ENCODE data around the gene EGFL8.
"Not testable (repeated sequence)": the region's sequence is repeated elsewhere in the genome, so short reads cannot be mapped to it uniquely, and the experiment has no call there.

Gene EGFL8

DNA sequence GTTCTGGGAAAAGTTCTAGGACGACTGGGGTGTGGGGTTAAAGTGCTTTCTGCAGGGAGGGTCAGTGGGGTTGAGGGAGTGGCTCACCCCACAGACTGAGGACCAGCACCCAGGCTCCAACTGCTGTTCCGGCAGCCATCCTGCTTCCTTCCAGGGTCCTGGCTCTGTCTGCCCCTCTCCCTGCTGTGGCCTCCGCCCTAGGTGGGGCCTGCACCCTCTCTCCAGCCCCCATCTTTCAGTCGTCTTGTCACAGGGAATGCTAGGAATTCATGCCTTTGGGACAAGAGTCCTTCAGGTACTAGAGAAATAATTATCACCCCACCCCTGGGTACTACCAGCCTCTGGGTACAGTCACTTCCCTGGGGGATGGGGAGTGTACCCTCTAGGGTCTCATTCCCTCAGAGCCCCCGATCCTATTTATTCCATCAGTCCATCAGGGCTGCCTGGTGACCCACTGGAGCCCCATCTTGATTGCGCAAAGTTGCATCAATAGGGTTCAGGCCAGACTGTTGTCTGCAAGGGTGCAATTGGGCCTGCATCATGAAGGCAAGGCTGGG, 19.8 kb downstream of the EGFL8 start, which contains the start of gene AGER:
Gene AGER, minus strand, starts transcription at position 170 of the 557 bp plus-strand sequence. Its CDS starts 31 bp downstream, at position 139.
- no peak for DNase-seq (ENCODE audit: low spot score)
- Histone ChIP-seq H3K27ac (peak within 1 kb of the TSS; percentile 42 to 58), H3K4me3 (no peak within 1 kb of the TSS)
- TF ChIP-seq, protein P1, sequence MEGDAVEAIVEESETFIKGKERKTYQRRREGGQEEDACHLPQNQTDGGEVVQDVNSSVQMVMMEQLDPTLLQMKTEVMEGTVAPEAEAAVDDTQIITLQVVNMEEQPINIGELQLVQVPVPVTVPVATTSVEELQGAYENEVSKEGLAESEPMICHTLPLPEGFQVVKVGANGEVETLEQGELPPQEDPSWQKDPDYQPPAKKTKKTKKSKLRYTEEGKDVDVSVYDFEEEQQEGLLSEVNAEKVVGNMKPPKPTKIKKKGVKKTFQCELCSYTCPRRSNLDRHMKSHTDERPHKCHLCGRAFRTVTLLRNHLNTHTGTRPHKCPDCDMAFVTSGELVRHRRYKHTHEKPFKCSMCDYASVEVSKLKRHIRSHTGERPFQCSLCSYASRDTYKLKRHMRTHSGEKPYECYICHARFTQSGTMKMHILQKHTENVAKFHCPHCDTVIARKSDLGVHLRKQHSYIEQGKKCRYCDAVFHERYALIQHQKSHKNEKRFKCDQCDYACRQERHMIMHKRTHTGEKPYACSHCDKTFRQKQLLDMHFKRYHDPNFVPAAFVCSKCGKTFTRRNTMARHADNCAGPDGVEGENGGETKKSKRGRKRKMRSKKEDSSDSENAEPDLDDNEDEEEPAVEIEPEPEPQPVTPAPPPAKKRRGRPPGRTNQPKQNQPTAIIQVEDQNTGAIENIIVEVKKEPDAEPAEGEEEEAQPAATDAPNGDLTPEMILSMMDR (IDR thresholded peaks at IDR 0.05): no peak

DNA sequence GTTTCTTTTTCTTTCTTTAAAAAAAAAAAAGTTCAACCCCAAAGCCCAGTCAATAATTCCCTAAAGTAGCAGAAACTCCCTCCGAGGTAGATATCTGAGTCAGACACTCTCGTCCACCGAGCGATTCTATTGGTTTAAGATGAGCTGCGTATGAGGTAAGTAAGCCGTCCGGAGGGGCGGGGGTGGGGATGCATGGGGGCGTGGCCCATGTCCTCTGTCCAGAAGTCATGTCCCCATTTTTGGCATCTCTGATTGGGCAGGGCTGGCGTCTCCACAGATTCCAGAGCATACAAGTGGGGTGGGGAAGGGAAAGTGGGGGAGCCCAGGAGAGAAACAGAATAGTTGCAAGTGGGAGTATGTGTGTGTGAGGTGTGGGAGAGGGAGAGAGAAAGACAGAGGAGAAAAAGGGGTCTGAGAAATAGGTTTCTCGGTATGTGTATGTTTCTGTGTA, 21.3 kb downstream of the EGFL8 start:
- peak overlapping the region; percentile 61 to 84 for H3K27ac ChIP-seq
- H3K4me3 ChIP-seq: not testable (repeated sequence)
- peak; percentile 96 for DNase-seq (ENCODE audit: low spot score)

DNA sequence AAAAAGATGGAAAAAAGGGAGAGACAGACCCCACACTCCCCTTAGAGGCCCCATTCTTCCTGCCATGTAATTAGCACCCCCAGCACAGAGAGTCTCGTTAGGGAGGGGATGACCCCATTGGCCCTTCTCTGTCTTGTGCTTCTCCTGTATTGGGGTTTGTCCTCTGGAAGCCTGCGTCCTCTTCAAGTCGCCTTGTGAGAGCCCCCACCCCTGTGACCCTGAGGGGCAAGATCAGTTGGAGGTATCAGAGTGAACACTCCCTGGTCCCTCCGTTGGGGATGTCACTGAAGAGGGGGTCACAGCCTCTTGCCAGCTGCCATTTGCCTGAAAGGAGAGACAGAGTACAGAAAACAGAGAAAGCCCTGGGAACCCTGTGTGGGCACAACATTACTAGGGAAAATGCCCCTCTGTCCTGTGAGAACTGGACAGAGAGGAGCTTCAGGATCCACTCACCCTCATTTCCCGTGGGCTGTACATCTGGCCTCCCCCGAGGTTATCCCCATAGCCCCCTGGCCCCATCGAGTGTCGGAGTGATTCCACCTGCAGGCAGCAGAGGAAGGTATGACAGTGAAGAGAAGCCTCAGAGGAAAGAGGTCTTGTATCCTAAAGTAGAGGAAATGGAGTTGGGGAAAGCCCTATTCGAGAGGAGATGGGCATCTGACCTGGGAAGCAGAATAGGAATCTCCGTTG, 21.9 kb downstream of the EGFL8 start:
- DNase-seq (ENCODE audit: low spot score); H3K4me3 ChIP-seq: not testable (repeated sequence)

DNA sequence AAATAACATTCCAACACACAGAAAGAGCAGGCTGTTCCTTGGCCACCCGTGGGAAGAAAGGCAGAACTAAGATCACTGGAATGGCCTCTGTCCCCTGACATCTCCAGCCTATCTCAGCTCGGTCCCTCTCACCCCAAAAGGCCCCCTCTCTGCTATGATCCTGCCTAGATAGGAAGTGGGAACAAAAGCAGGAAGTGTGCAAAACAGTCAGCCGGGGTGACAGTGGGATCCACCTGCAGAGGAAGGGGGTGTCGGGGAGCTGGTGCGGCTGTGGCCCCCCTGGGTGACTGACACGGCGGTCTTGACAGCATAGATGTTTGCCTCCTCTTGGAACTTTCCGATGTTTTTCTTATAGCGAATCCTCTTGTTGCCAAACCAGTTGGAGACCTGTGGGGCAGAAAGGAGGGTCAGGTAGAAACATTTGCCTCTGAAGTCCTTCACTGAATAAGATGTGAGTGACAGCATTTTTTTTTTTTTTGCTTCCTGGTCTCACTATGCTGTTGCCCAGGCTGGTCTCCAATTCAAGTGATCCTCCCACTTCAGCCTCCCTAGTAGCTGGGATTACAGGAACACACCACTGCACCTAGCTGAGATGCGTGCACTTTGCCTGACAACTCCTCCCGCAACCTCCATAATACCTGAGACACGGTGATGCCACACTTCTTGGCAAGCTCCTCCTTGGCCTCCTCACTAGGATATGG, 22.8 kb downstream of the EGFL8 start:
- H3K4me3 ChIP-seq: no peak overlapping the region
- peak overlapping the region; percentile 61 to 98 for H3K27ac ChIP-seq
- peak; percentile 71 for DNase-seq (ENCODE audit: low spot score)
- TF ChIP-seq, protein P1 (IDR thresholded peaks at IDR 0.05): no peak

More for the DNA sequence above, 21.9 kb downstream of the EGFL8 start:
- peak overlapping the region; percentile 61 to 84 for H3K27ac ChIP-seq

DNA sequence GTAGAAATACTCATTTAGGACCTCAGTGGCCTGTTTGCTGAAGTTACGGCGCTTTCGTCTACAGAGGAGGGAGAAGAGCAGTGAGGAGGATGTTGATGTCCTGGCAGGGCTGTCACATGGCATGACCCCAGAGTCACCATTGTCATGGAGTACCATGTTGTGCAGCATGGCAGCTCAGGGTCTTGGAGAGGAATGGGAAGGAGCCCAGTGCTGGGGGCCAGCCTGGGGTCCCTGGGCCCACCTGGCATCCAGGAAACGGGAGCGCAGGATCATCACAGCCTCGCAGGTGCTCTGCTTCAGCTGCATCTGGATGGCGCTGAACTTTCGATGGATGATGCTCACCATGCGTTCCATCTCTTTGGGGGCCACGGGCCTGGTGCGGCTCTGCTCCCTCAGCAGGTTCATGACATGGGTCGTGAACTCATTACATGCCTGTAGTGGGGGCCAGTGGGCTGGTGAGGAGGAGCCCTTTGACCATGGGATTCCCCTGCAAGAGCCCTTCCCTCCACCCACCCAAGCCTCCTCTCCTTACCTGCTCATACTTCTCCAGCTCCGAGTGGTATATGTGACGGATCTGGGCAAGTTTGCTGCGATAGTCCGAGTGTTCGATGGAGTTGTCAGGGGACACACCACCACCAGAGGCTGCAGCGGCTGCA, 23.5 kb downstream of the EGFL8 start:
- Histone ChIP-seq H3K4me3 (peak overlapping the region; percentile 93), H3K27ac (peak overlapping the region; percentile 98)
- peak; percentile 70 for DNase-seq (ENCODE audit: low spot score)

DNA sequence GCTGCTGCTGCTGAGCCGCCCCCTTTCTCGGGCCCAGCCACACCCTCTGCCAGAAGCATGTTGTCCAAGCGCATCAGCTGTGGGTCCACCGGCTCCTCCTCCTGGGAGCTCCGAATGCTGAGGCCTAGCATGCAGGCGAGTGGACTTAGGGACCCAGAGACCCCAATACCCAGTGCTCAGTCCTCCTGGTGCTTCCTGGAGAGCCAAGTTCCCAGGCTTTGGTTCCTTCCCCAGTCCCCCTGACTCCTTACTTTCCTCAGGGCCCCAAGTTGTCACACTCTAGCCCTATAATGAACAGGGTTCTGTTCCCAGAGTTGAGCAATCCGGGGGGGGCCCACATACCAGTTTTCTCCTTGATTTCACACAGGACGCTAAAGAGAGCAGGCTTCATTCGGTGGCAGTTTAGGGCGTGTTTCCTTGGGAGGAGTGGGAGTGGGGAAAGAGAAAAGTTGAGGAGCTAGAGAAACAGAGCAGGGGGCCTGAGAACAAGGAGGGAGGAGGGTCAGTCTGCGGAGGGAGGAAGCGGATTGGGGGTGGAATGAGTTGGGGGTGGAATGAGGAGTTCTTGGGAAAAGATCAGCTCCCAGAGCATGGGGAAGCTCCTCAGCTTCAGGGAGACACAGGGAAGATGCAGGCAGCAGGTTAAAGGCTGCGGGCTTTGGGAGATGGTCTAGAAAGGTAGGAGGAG, 24.1 kb downstream of the EGFL8 start:
- TF ChIP-seq, protein P1 (IDR thresholded peaks at IDR 0.05): no peak
- Histone ChIP-seq H3K4me3 (peak overlapping the region; percentile 93), H3K27ac (peak overlapping the region; percentile 98)
- DNase-seq (ENCODE audit: low spot score): peak; percentile 71

DNA sequence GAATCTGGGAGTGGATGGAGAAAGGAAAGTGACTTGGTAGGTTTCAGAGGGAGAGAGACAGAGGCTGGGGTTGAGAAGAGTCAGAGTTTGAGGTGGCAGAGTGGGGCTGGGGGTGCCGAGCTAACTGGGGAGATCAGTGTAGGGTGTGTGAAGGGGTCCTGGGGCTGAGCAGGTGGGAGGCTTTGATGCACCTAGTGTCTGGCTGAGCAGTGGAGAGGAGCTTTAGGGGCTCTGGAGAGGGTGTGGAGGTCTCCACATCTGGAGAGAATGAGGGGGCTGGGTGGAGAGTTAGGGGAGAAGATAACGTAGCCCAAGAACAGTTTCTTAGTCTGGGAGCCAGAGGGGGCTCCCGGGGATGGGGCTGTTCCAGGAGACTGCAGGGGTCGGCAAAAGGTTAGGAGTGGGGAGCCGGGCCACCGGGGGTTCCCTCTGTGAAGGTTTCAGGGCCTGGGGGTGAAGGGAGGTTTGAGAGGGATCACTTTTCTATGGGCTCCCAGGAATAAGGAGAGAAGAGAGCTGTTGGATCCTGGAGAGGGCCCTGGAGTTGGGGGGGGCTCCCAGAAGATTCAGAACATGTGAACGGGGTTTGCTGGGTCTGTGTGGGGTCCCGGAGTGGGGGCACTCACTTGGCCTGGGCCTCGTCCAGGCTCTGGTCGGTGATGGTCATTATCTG, 24.8 kb downstream of the EGFL8 start:
- Histone ChIP-seq H3K27ac (peak overlapping the region; percentile 98), H3K4me3 (peak overlapping the region; percentile 93)
- TF ChIP-seq, protein P1 (IDR thresholded peaks at IDR 0.05): no peak
- DNase-seq (ENCODE audit: low spot score): peak; percentile 71

DNA sequence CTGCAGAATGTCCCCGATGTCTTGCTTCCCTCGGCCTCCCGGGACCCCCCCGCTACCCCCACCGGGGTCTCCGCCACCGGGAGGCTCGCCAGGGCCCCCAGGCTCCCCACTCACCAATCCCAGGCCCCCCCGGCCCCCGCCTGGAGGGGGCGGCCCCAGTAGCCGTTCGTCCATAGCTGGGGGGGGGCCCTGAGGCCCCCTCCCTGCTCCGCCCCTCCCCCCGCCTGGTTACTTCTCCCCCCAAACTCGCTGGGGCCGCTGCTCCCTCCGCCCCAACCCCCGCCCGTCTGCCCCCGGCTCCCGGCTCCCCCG, 25.3 kb downstream of the EGFL8 start:
- peak overlapping the region; percentile 98 for H3K27ac ChIP-seq
- DNase-seq (ENCODE audit: low spot score): no peak
- TF ChIP-seq, protein P1 (IDR thresholded peaks at IDR 0.05): no peak
- H3K4me3 ChIP-seq: peak overlapping the region; percentile 93
